OCI-LY1 (cell line): ENCODE results near the gene EXOC6B.

ENCODE experiments used
- H2AFZ ChIP-seq: fragments of 200-600 bp; sonication (generic), shearing (Covaris generic); 2 replicates; pipeline ENCODE4 v1.6.0; 2014; ENCODE audit warnings: antibody characterized with exemption, mild to moderate bottlenecking, low read length
- H3F3A ChIP-seq: fragments of 200-600 bp; sonication (generic), shearing (Covaris generic); 2 replicates; pipeline ENCODE4 v1.6.0; 2014; ENCODE audit warnings: mild to moderate bottlenecking, antibody characterized with exemption, low read length, moderate library complexity; ENCODE audit not compliant: insufficient read depth
- H3K27ac ChIP-seq: fragments of 200-600 bp; sonication (generic); 2 replicates; pipeline ENCODE4 v1.5.1; 2014; ENCODE audit warnings: low read length, mixed run types, mild to moderate bottlenecking, low read depth; ENCODE audit not compliant: poor library complexity, severe bottlenecking
- H3K27me3 ChIP-seq: fragments of 200-600 bp; sonication (generic); 2 replicates; pipeline ENCODE4 v1.6.0; 2014; ENCODE audit warnings: antibody characterized with exemption, mild to moderate bottlenecking, low read length, moderate library complexity; ENCODE audit not compliant: insufficient read depth
- H3K36me3 ChIP-seq: fragments of 200-600 bp; sonication (generic); 2 replicates; pipeline ENCODE4 v1.6.1; 2014; ENCODE audit warnings: mild to moderate bottlenecking, antibody characterized with exemption, low read length, moderate library complexity, mixed read lengths; ENCODE audit not compliant: insufficient read depth
- H3K4me1 ChIP-seq: fragments of 200-600 bp; sonication (generic); 2 replicates; pipeline ENCODE4 v1.5.1; 2014; ENCODE audit warnings: mild to moderate bottlenecking, low read length, moderate library complexity; ENCODE audit not compliant: insufficient read depth, severe bottlenecking
- H3K4me2 ChIP-seq: fragments of 200-600 bp; sonication (generic), shearing (Covaris generic); 2 replicates; pipeline ENCODE4 v1.6.1; 2014; ENCODE audit warnings: low read length
- H3K4me3 ChIP-seq: fragments of 200-600 bp; sonication (generic); 2 replicates; pipeline ENCODE4 v1.5.1; 2014; ENCODE audit warnings: low read length, low read depth, mild to moderate bottlenecking, mixed read lengths; ENCODE audit not compliant: poor library complexity, severe bottlenecking
- H3K79me2 ChIP-seq: fragments of 200-600 bp; shearing (Covaris generic); 2 replicates; pipeline ENCODE4 v1.6.1; 2016; ENCODE audit warnings: mixed run types, low read length, mixed read lengths; ENCODE audit not compliant: insufficient read depth
- H3K9ac ChIP-seq: fragments of 200-600 bp; sonication (generic), shearing (Covaris generic); 2 replicates; pipeline ENCODE4 v1.6.1; 2014; ENCODE audit warnings: mild to moderate bottlenecking, low read length, mixed read lengths
- H3K9me2 ChIP-seq: fragments of 200-600 bp; sonication (generic), shearing (Covaris generic); 2 replicates; pipeline ENCODE4 v1.6.1; 2014; ENCODE audit warnings: low read depth, mild to moderate bottlenecking, low read length, mixed read lengths
- H3K9me3 ChIP-seq: fragments of 200-600 bp; shearing (Covaris generic); 2 replicates; pipeline ENCODE4 v1.6.1; 2014; ENCODE audit warnings: low read length, mixed read lengths
- H4K20me1 ChIP-seq: fragments of 200-600 bp; sonication (generic), shearing (Covaris generic); 2 replicates; pipeline ENCODE4 v1.6.0; 2016; ENCODE audit warnings: mild to moderate bottlenecking, low read length; ENCODE audit not compliant: insufficient read depth
- CTCF ChIP-seq: fragments of 200-600 bp; sonication (generic), shearing (Covaris generic); IDR thresholded peaks from 2 replicates; pipeline ENCODE4 v1.5.1; 2017; ENCODE audit warnings: mild to moderate bottlenecking, antibody characterized with exemption, low read length, moderate library complexity, mixed read lengths
- EZH2 ChIP-seq: fragments of 200-600 bp; sonication (generic), shearing (Covaris generic); IDR thresholded peaks from 2 replicates; pipeline ENCODE4 v1.8.0; 2017; ENCODE audit warnings: borderline replicate concordance, mixed run types, mild to moderate bottlenecking, antibody characterized with exemption, low read length, moderate library complexity, mixed read lengths

The EXOC6B gene

GRCh38 chr2:72638600-72639211, 187.1 kb downstream of the EXOC6B start:
- Histone ChIP-seq H3K79me2 (no peaks in the 10 kb centered on the region), H3K4me3 (no peak overlapping the region), H2AFZ (no peak overlapping the region), H3K36me3 (no peaks in the 10 kb centered on the region), H3K27ac (no peak overlapping the region), H3K9me3 (no peaks in the 10 kb centered on the region), H3K27me3 (no peaks in the 10 kb centered on the region), H4K20me1 (no peaks in the 10 kb centered on the region), H3K9me2 (no peaks in the 10 kb centered on the region), H3K9ac (no peak overlapping the region), H3F3A (no peaks in the 10 kb centered on the region), H3K4me1 (no peaks in the 10 kb centered on the region), H3K4me2 (no peak overlapping the region)
- TF ChIP-seq CTCF (no peak), EZH2 (no peak)

GRCh38 chr2:72636210-72636609, 189.6 kb downstream of the EXOC6B start:
- H3K4me3 ChIP-seq = no peak overlapping the region
- H3F3A ChIP-seq = no peaks in the 10 kb centered on the region
- H3K27ac ChIP-seq = no peak overlapping the region

GRCh38 chr2:72630767-72631166, 195.1 kb downstream of the EXOC6B start:
- no peaks in the 10 kb centered on the region for H3K9me3 ChIP-seq

More at GRCh38 chr2:72636210-72636609, 189.6 kb downstream of the EXOC6B start:
- no peaks in the 10 kb centered on the region for H3K4me1 ChIP-seq
- no peaks in the 10 kb centered on the region for H3K9me2 ChIP-seq
- no peak overlapping the region for H2AFZ ChIP-seq
- TF ChIP-seq CTCF (no peak), EZH2 (no peak)
- H3K9me3 ChIP-seq = no peaks in the 10 kb centered on the region
- H3K27me3 ChIP-seq = no peaks in the 10 kb centered on the region
- no peaks in the 10 kb centered on the region for H3K36me3 ChIP-seq
- no peak overlapping the region for H3K9ac ChIP-seq
- no peaks in the 10 kb centered on the region for H3K79me2 ChIP-seq
- H4K20me1 ChIP-seq = no peaks in the 10 kb centered on the region
- no peak overlapping the region for H3K4me2 ChIP-seq

More at GRCh38 chr2:72630767-72631166, 195.1 kb downstream of the EXOC6B start:
- no peak overlapping the region for H3K4me3 ChIP-seq
- H3K27me3 ChIP-seq = no peaks in the 10 kb centered on the region
- no peaks in the 10 kb centered on the region for H3F3A ChIP-seq
- no peaks in the 10 kb centered on the region for H3K36me3 ChIP-seq
- no peak overlapping the region for H2AFZ ChIP-seq
- H3K27ac ChIP-seq = no peak overlapping the region
- no peaks in the 10 kb centered on the region for H4K20me1 ChIP-seq
- no peaks in the 10 kb centered on the region for H3K9me2 ChIP-seq
- no peaks in the 10 kb centered on the region for H3K4me1 ChIP-seq
- no peaks in the 10 kb centered on the region for H3K79me2 ChIP-seq
- no peak for TF ChIP-seq EZH2
- TF ChIP-seq CTCF = no peak
- H3K9ac ChIP-seq = no peak overlapping the region
- H3K4me2 ChIP-seq = no peak overlapping the region
